ENCODE results near the gene SEMA7A.

The SEMA7A gene

GRCh38 chr15:74427607-74428441 lies 5.9 kb downstream of the SEMA7A start:
- DNase-seq (ENCODE audit: low read depth) = no peak
- no peak for TF ChIP-seq CTCF (conservative IDR thresholded peaks at IDR 0.05; ENCODE audit: low read length)
- no peak overlapping the region for H3K4me3 ChIP-seq (ENCODE audit: low read length)

GRCh38 chr15:74426404-74427281 lies 7.1 kb downstream of the SEMA7A start:
- no peak for DNase-seq (ENCODE audit: low read depth)
- H3K4me3 ChIP-seq (ENCODE audit: low read length) = no peak overlapping the region
- TF ChIP-seq CTCF (conservative IDR thresholded peaks at IDR 0.05; ENCODE audit: low read length) = no peak

GRCh38 chr15:74425630-74426029 lies 8.1 kb downstream of the SEMA7A start:
- no peak for DNase-seq (ENCODE audit: low read depth)
- no peak for TF ChIP-seq CTCF (conservative IDR thresholded peaks at IDR 0.05; ENCODE audit: low read length)
- no peak overlapping the region for H3K4me3 ChIP-seq (ENCODE audit: low read length)

- no peak for DNase-seq (ENCODE audit: low read depth)
- TF ChIP-seq CTCF (conservative IDR thresholded peaks at IDR 0.05; ENCODE audit: low read length) = no peak
- H3K4me3 ChIP-seq (ENCODE audit: low read length) = no peak overlapping the region
Observed at GRCh38 chr15:74424901-74425528, 8.7 kb downstream of the SEMA7A start.

GRCh38 chr15:74423431-74424257 lies 10.1 kb downstream of the SEMA7A start:
- no peak overlapping the region for H3K4me3 ChIP-seq (ENCODE audit: low read length)
- no peak for DNase-seq (ENCODE audit: low read depth)
- no peak for TF ChIP-seq CTCF (conservative IDR thresholded peaks at IDR 0.05; ENCODE audit: low read length)

- TF ChIP-seq CTCF (conservative IDR thresholded peaks at IDR 0.05; ENCODE audit: low read length) = no peak
- no peak overlapping the region for H3K4me3 ChIP-seq (ENCODE audit: low read length)
- peak; percentile 95 for DNase-seq (ENCODE audit: low read depth)
Observed at GRCh38 chr15:74422652-74423430, 10.9 kb downstream of the SEMA7A start.
